ENCODE data around the gene DPP8. TPM values are rescaled to one million over a fixed set of nuclear protein-coding genes. Genes with fewer than 3 reads are reported as not detected.

Gene DPP8
- total and polyA plus RNA-seq, 2 donors (not counting 3 experiments of a cell fraction or from before 2014, with no cell fraction given) = 12.1 to 35.3 TPM

DNA sequence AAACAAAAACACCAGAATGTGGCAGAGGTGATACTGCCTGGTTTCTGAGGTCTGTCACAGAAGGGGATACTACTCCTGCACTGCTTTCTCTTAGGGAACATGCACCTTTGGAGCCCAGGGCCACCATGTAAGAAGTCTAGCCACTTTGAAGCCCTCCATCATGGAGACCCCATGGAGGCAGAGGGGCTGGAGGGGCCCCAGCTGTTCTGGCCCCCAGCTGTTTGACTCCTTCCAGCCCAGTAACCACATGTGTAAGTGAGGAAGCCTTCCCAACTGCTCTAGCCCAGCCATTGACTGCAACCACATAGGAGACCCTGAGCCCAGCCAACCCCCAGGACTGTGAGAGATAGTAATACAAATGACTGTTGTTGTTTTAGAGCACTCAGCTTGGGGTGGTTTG, 85.8 kb downstream of the DPP8 start:
- peaks cover 3% of the 10 kb centered on the region in 2 experiments for H3K27me3 ChIP-seq (ENCODE audit: control insufficient read depth in 2 of 2, insufficient read depth in 2 of 2, low read length in 2 of 2)
- TF ChIP-seq EZH2 (IDR thresholded peaks at IDR 0.05; ENCODE audit: borderline replicate concordance, low read depth, low read length, severe bottlenecking) = no peak
- TF ChIP-seq, protein P1, sequence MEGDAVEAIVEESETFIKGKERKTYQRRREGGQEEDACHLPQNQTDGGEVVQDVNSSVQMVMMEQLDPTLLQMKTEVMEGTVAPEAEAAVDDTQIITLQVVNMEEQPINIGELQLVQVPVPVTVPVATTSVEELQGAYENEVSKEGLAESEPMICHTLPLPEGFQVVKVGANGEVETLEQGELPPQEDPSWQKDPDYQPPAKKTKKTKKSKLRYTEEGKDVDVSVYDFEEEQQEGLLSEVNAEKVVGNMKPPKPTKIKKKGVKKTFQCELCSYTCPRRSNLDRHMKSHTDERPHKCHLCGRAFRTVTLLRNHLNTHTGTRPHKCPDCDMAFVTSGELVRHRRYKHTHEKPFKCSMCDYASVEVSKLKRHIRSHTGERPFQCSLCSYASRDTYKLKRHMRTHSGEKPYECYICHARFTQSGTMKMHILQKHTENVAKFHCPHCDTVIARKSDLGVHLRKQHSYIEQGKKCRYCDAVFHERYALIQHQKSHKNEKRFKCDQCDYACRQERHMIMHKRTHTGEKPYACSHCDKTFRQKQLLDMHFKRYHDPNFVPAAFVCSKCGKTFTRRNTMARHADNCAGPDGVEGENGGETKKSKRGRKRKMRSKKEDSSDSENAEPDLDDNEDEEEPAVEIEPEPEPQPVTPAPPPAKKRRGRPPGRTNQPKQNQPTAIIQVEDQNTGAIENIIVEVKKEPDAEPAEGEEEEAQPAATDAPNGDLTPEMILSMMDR (IDR thresholded peaks at IDR 0.05; ENCODE audit: extremely low read depth in 1 of 2, insufficient read depth in 1 of 2, low read depth in 1 of 2, low read length in 2 of 2) = no peak
- ChIA-PET POLR2A (interaction anchor here (0.7 kb wide), 1 partner anchor 45 kb away, joined by 3 read pairs; no protein-coding TSS in a partner anchor), CTCF (no interaction called here)
- dilution Hi-C loops (cut with MboI; ENCODE audit: extremely low pct_ligation_motif_present, low sequenced_read_pairs) (no loop called here), intact Hi-C loops (cut with micrococcal nuclease) (no loop called here)
- H3K4me2 ChIP-seq (ENCODE audit: insufficient read depth, low read length) = no peak overlapping the region
- no peaks in the 10 kb centered on the region for H3K79me2 ChIP-seq (ENCODE audit: control insufficient read depth, insufficient read depth, low read length)
- H3K9me1 ChIP-seq (replicated peaks; ENCODE audit: control insufficient read depth, extremely low read depth, insufficient read depth, low read length) = no peaks in the 10 kb centered on the region
- no peak overlapping the region for H3K27ac ChIP-seq (ENCODE audit: insufficient read depth, low read depth, low read length)
- no peaks in the 10 kb centered on the region for H3K4me1 ChIP-seq (ENCODE audit: control insufficient read depth, extremely low read depth, insufficient read depth, low read length)
- BruUV-seq (replicated peaks) = no TSS peak
- DNase-seq (ENCODE audit: low read depth, low spot score) (no peak), FAIRE-seq (no peak)
- H3K4me3 ChIP-seq (replicated peaks in 1 of 3; ENCODE audit: insufficient read depth in 1 of 3, low read depth in 1 of 3, low read length in 3 of 3) = no peak overlapping the region
- H2AFZ ChIP-seq (ENCODE audit: low read depth, low read length) = no peak overlapping the region
- no peaks in the 10 kb centered on the region for H4K20me1 ChIP-seq (replicated peaks; ENCODE audit: control insufficient read depth, extremely low read depth, insufficient read depth, low read length)
- H3K9ac ChIP-seq (replicated peaks; ENCODE audit: extremely low read depth, insufficient read depth, low read length) = no peak overlapping the region
- no peaks in the 10 kb centered on the region for H3K36me3 ChIP-seq (ENCODE audit: control insufficient read depth in 2 of 2, extremely low read depth in 1 of 2, insufficient read depth in 2 of 2, low read length in 2 of 2)
- no peaks in the 10 kb centered on the region for H3K9me3 ChIP-seq (replicated peaks; ENCODE audit: control insufficient read depth, insufficient read depth, low read length)

DNA sequence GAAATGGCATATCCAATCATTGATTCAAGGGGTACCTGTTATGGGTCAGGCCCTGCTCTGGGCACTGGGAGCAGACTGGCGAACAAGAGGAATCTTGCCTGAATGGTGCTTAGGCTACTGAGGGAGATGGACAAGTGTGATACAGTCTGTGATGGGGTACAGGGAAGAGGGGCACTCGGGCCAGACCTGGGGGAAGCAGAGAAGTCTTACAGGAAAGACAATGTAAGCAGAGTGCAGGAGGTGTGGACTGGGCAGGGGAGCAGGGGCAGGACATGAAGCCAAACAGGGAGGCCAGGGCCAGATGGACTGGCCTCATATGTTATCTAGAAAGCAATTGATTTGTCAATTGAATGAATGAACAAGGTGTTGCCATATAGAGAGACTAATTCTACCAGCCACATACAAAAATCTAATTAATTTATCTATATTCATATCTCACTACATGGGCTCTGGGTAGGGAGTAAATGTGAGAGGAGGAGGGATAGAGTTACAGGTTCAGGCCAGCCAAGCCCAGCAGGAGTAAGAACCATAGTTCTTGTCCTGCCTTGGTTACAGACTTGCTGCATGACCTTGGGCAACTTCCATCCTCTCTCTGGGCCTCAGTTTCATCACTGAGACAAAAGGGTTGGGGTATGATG, 91.2 kb downstream of the DPP8 start:
- H3K27ac ChIP-seq (ENCODE audit: insufficient read depth, low read depth, low read length) = no peak overlapping the region
- FAIRE-seq (no peak), DNase-seq (ENCODE audit: low read depth, low spot score) (no peak)
- H3K4me3 ChIP-seq (replicated peaks in 1 of 3; ENCODE audit: insufficient read depth in 1 of 3, low read depth in 1 of 3, low read length in 3 of 3) = no peak overlapping the region
- H3K9me3 ChIP-seq (replicated peaks; ENCODE audit: control insufficient read depth, insufficient read depth, low read length) = no peaks in the 10 kb centered on the region
- no peaks in the 10 kb centered on the region for H4K20me1 ChIP-seq (replicated peaks; ENCODE audit: control insufficient read depth, extremely low read depth, insufficient read depth, low read length)
- H3K36me3 ChIP-seq (ENCODE audit: control insufficient read depth in 2 of 2, extremely low read depth in 1 of 2, insufficient read depth in 2 of 2, low read length in 2 of 2) = no peaks in the 10 kb centered on the region
- H3K79me2 ChIP-seq (ENCODE audit: control insufficient read depth, insufficient read depth, low read length) = no peaks in the 10 kb centered on the region
- POLR2A ChIA-PET = no interaction called here
- TF ChIP-seq, protein P1 (IDR thresholded peaks at IDR 0.05; ENCODE audit: extremely low read depth in 1 of 2, insufficient read depth in 1 of 2, low read depth in 1 of 2, low read length in 2 of 2) = no peak
- TF ChIP-seq POLR2AphosphoS5 (IDR thresholded peaks at IDR 0.05; ENCODE audit: insufficient read depth, low read depth, low read length) (no peak), MYC (IDR thresholded peaks at IDR 0.05; ENCODE audit: low read depth, low read length) (no peak), JUN (IDR thresholded peaks at IDR 0.05; ENCODE audit: borderline replicate concordance, insufficient read depth, insufficient read length, low read depth) (no peak), POLR2A (IDR thresholded peaks at IDR 0.05; ENCODE audit: low read depth, low read length) (no peak), FOS (IDR thresholded peaks at IDR 0.05; ENCODE audit: borderline replicate concordance, insufficient read depth, low read length) (no peak), EZH2 (IDR thresholded peaks at IDR 0.05; ENCODE audit: borderline replicate concordance, low read depth, low read length, severe bottlenecking) (no peak), GATA2 (IDR thresholded peaks at IDR 0.05; ENCODE audit: insufficient read depth, insufficient read length, low read depth, low read length) (no peak)
- TF ChIP-seq, protein P2, sequence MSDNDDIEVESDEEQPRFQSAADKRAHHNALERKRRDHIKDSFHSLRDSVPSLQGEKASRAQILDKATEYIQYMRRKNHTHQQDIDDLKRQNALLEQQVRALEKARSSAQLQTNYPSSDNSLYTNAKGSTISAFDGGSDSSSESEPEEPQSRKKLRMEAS (IDR thresholded peaks at IDR 0.05; ENCODE audit: insufficient read depth, insufficient read length) = no peak
- intact Hi-C loops (cut with micrococcal nuclease) = no loop called here
- H3K4me2 ChIP-seq (ENCODE audit: insufficient read depth, low read length) = no peak overlapping the region
- H3K27me3 ChIP-seq (ENCODE audit: control insufficient read depth in 2 of 2, insufficient read depth in 2 of 2, low read length in 2 of 2) = peaks cover 18 to 23% of the 10 kb centered on the region in 2 experiments
- no peak overlapping the region for H3K9ac ChIP-seq (replicated peaks; ENCODE audit: extremely low read depth, insufficient read depth, low read length)
- peaks cover 9% of the 10 kb centered on the region for H3K4me1 ChIP-seq (ENCODE audit: control insufficient read depth, extremely low read depth, insufficient read depth, low read length)
- H3K9me1 ChIP-seq (replicated peaks; ENCODE audit: control insufficient read depth, extremely low read depth, insufficient read depth, low read length) = no peaks in the 10 kb centered on the region
- no peak overlapping the region for H2AFZ ChIP-seq (ENCODE audit: low read depth, low read length)
- no TSS peak for BruUV-seq (replicated peaks)
- dilution Hi-C loops (cut with MboI; ENCODE audit: extremely low pct_ligation_motif_present, low sequenced_read_pairs) = no loop called here
- CTCF ChIA-PET = interaction anchor here (1.1 to 1.6 kb wide), 2 partner anchors 12 to 26 kb away, joined by 4 read pairs; no protein-coding TSS in a partner anchor

All from endothelial cell of umbilical vein (primary cell).